Endothelial cell of umbilical vein (primary cell): ENCODE data around the gene CEACAM16. TPM values are rescaled to one million over a fixed set of nuclear protein-coding genes. Genes with fewer than 3 reads are reported as not detected.

Experiments used
- BruUV-seq: library from RNA; stranded (reverse); fragments of 400-500 nt; replicated peaks from 2 replicates; lab custom pipeline; 2021; lab: Mats Ljungman, UMichigan
- CTCF ChIA-PET: fragments of 300-600, 350-600 bp; sonication (Branson Sonifier 250); formaldehyde crosslinking; loops from one replicate; lab custom pipeline; 2021; ENCODE audit warnings: antibody characterized with exemption, inconsistent platforms; lab: Charles Lee
- POLR2A ChIA-PET: fragments of 300-600, 350-600 bp; sonication (Branson Sonifier 250); formaldehyde crosslinking; loops from one replicate; lab custom pipeline; 2021; ENCODE audit warnings: antibody characterized with exemption, inconsistent platforms; lab: Charles Lee
- DNase-seq: peaks from one replicate; pipeline ENCODE4 v3.0.0-alpha.2; 2011; ENCODE audit warnings: low read depth, low spot score
- FAIRE-seq: peaks from 2 replicates; lab custom pipeline; 2011; peaks lifted over from hg19 to GRCh38; lab: Jason Lieb, UNC
- H2AFZ ChIP-seq: 2 replicates; pipeline ENCODE4 v1.6.0; 2012; ENCODE audit warnings: low read depth, low read length, control low read depth, inconsistent platforms
- H3K27ac ChIP-seq: 2 replicates; pipeline ENCODE4 v1.5.1; 2011; ENCODE audit warnings: low read depth, mild to moderate bottlenecking, control low read depth, low read length, moderate library complexity; ENCODE audit not compliant: insufficient read depth
- H3K27me3 ChIP-seq, 2 experiments: 2 replicates each; pipeline versions ENCODE4 v1.6.0 to v1.6.1; 2011; ENCODE audit warnings: low read length in 2 of 2, mixed read lengths in 1 of 2; ENCODE audit not compliant: control insufficient read depth in 2 of 2, insufficient read depth in 2 of 2
- H3K36me3 ChIP-seq, 2 experiments: 2 replicates in 1 of 2; 3 replicates in 1 of 2; pipeline ENCODE4 v1.5.1; 2011; ENCODE audit warnings: low read length in 2 of 2, mild to moderate bottlenecking in 1 of 2, moderate library complexity in 1 of 2; ENCODE audit not compliant: control insufficient read depth in 2 of 2, insufficient read depth in 2 of 2; ENCODE audit errors: extremely low read depth in 1 of 2
- H3K4me1 ChIP-seq: 3 replicates; pipeline ENCODE4 v1.5.1; 2011; ENCODE audit warnings: mild to moderate bottlenecking, low read length; ENCODE audit not compliant: control insufficient read depth, insufficient read depth; ENCODE audit errors: extremely low read depth
- H3K4me2 ChIP-seq: 2 replicates; pipeline ENCODE4 v1.6.1; 2011; ENCODE audit warnings: low read length, control low read depth, mixed read lengths; ENCODE audit not compliant: insufficient read depth
- H3K4me3 ChIP-seq, 3 experiments: fragments of 200-600 bp in 1 of 3; sonication (generic), shearing (Covaris generic) in 1 of 3; replicated peaks in 1 of 3; 2 replicates each; pipeline ENCODE4 v1.5.1; 2011 to 2016; ENCODE audit warnings: control low read depth in 3 of 3, low read length in 3 of 3, mild to moderate bottlenecking in 2 of 3, inconsistent platforms in 1 of 3, low read depth in 1 of 3, moderate library complexity in 1 of 3; ENCODE audit not compliant: insufficient read depth in 1 of 3
- H3K79me2 ChIP-seq: 2 replicates; pipeline ENCODE4 v1.6.0; 2012; ENCODE audit warnings: low read length, inconsistent platforms; ENCODE audit not compliant: control insufficient read depth, insufficient read depth
- H3K9ac ChIP-seq: replicated peaks from 2 replicates; pipeline ENCODE3; 2011; ENCODE audit warnings: low read length, control low read depth; ENCODE audit not compliant: insufficient read depth; ENCODE audit errors: extremely low read depth
- H3K9me1 ChIP-seq: replicated peaks from 3 replicates; pipeline ENCODE4 v1.6.0; 2011; ENCODE audit warnings: mild to moderate bottlenecking, low read length; ENCODE audit not compliant: control insufficient read depth, insufficient read depth; ENCODE audit errors: extremely low read depth
- H3K9me3 ChIP-seq: replicated peaks from 2 replicates; pipeline ENCODE4 v1.5.1; 2012; ENCODE audit warnings: low read length, inconsistent platforms; ENCODE audit not compliant: control insufficient read depth, insufficient read depth
- H4K20me1 ChIP-seq: replicated peaks from 2 replicates; pipeline ENCODE3; 2011; ENCODE audit warnings: mild to moderate bottlenecking, low read length; ENCODE audit not compliant: control insufficient read depth, insufficient read depth; ENCODE audit errors: extremely low read depth
- CTCF ChIP-seq, 2 donors: IDR thresholded peaks; 1 replicate in 1 of 2; 2 replicates in 1 of 2; pipeline ENCODE4 v1.5.1; 2011; ENCODE audit warnings: low read length in 2 of 2, mild to moderate bottlenecking in 2 of 2, moderate library complexity in 2 of 2, control low read depth in 1 of 2, inconsistent platforms in 1 of 2, low read depth in 1 of 2; ENCODE audit not compliant: insufficient read depth in 1 of 2; ENCODE audit errors: extremely low read depth in 1 of 2
- EZH2 ChIP-seq: IDR thresholded peaks from 2 replicates; pipeline ENCODE4 v1.6.1; 2012; ENCODE audit warnings: borderline replicate concordance, low read depth, mild to moderate bottlenecking, moderate library complexity, low read length, inconsistent platforms; ENCODE audit not compliant: severe bottlenecking
- FOS ChIP-seq: IDR thresholded peaks from 2 replicates; pipeline ENCODE4 v1.6.1; 2011; ENCODE audit warnings: mild to moderate bottlenecking, low read length, moderate library complexity, borderline replicate concordance; ENCODE audit not compliant: insufficient read depth
- GATA2 ChIP-seq: IDR thresholded peaks from 2 replicates; pipeline ENCODE4 v1.7.0; 2011; ENCODE audit warnings: low read depth, mild to moderate bottlenecking, moderate library complexity, mixed read lengths, low read length; ENCODE audit not compliant: insufficient read length, insufficient read depth
- JUN ChIP-seq: IDR thresholded peaks from 2 replicates; pipeline ENCODE4 v1.6.1; 2011; ENCODE audit warnings: borderline replicate concordance, low read depth; ENCODE audit not compliant: insufficient read length, insufficient read depth
- MAX ChIP-seq: IDR thresholded peaks from 2 replicates; pipeline ENCODE4 v1.6.1; 2011; ENCODE audit not compliant: insufficient read depth, insufficient read length
- MYC ChIP-seq: IDR thresholded peaks from one replicate; pipeline ENCODE4 v1.6.1; 2011; ENCODE audit warnings: mild to moderate bottlenecking, low read depth, low read length
- POLR2A ChIP-seq: IDR thresholded peaks from 2 replicates; pipeline ENCODE4 v1.6.1; 2012; ENCODE audit warnings: low read depth, mild to moderate bottlenecking, control low read depth, low read length
- dilution Hi-C: fragments of 300-500 bp; cut with MboI; formaldehyde crosslinking; loops from one replicate; pipeline ENCODE4 v1.15.0; 2019; ENCODE audit warnings: low sequenced_read_pairs; ENCODE audit not compliant: extremely low pct_ligation_motif_present
- intact Hi-C: fragments of 100-400 bp; cut with micrococcal nuclease; formaldehyde crosslinking; loops from one replicate; pipeline ENCODE4 v1.10.0; 2022
- polyA plus RNA-seq, 4 experiments: library from polyadenylated mRNA; depleted of rRNA in 3 of 4; stranded (reverse) in 3 of 4; unstranded in 1 of 4; fragments of >200 nt; gene quantifications; 2 replicates each; pipeline versions ENCODE4 v1.2.1 to v1.2.3, GENCODE V29; 2011 to 2012; ENCODE audit warnings: missing spikeins in 1 of 4
- total RNA-seq: library from RNA; stranded (reverse); gene quantifications from 2 replicates; pipeline ENCODE4 v1.2.3, GENCODE V29; 2021

Gene CEACAM16
- total and polyA plus RNA-seq, 2 donors (not counting 3 experiments of a cell fraction or from before 2014, with no cell fraction given): not detected

GRCh38 chr19:44663996-44664395 is 35.0 kb upstream of the CEACAM16 start:
- Histone ChIP-seq H3K4me2 (no peak overlapping the region), H3K36me3 (peaks cover 25 to 30% of the 10 kb centered on the region in 2 experiments), H3K9me3 (no peaks in the 10 kb centered on the region), H3K27me3 (no peaks in the 10 kb centered on the region), H3K27ac (no peak overlapping the region), H3K4me3 (no peak overlapping the region), H3K79me2 (no peaks in the 10 kb centered on the region), H3K9me1 (no peaks in the 10 kb centered on the region), H2AFZ (no peak overlapping the region), H4K20me1 (no peaks in the 10 kb centered on the region), H3K4me1 (no peaks in the 10 kb centered on the region), H3K9ac (no peak overlapping the region)
- dilution Hi-C loops: no loop called here
- ChIA-PET POLR2A (interaction anchor here (0.6 to 1.2 kb wide), 2 partner anchors 76 to 108 kb away, joined by 3 to 5 read pairs; no protein-coding TSS in a partner anchor), CTCF (interaction anchor here (0.7 to 13.3 kb wide), 6 partner anchors 9 to 107 kb away, joined by 3 to 272 read pairs (median 5); partner anchors contain the start of gene PVR)
- FAIRE-seq: no peak
- TF ChIP-seq CTCF (IDR thresholded peaks at IDR 0.05; ENCODE audit: extremely low read depth in 1 of 2, insufficient read depth in 1 of 2, low read depth in 1 of 2, low read length in 2 of 2) (no peak), GATA2 (no peak)
- DNase-seq: no peak
- intact Hi-C loops: no loop called here
- no TSS peak for BruUV-seq

GRCh38 chr19:44664976-44665375 is 34.0 kb upstream of the CEACAM16 start:
- ChIA-PET POLR2A (no interaction called here), CTCF (interaction anchor here (1.4 to 3.0 kb wide), 2 partner anchors 11 to 106 kb away, joined by 4 to 14 read pairs; no protein-coding TSS in a partner anchor)
- FAIRE-seq (no peak), DNase-seq (no peak)
- Histone ChIP-seq H3K9me3 (no peaks in the 10 kb centered on the region), H4K20me1 (no peaks in the 10 kb centered on the region), H3K27me3 (no peaks in the 10 kb centered on the region), H3K9me1 (no peaks in the 10 kb centered on the region), H3K9ac (no peak overlapping the region), H3K36me3 (peaks cover 20 to 26% of the 10 kb centered on the region in 2 experiments), H3K27ac (no peak overlapping the region), H2AFZ (no peak overlapping the region), H3K79me2 (no peaks in the 10 kb centered on the region), H3K4me2 (no peak overlapping the region), H3K4me1 (no peaks in the 10 kb centered on the region), H3K4me3 (no peak overlapping the region)
- dilution Hi-C loops (no loop called here), intact Hi-C loops (no loop called here)
- TF ChIP-seq JUN (no peak), FOS (no peak), CTCF (IDR thresholded peaks at IDR 0.05; ENCODE audit: extremely low read depth in 1 of 2, insufficient read depth in 1 of 2, low read depth in 1 of 2, low read length in 2 of 2) (no peak), EZH2 (no peak), GATA2 (no peak), MYC (no peak), POLR2A (no peak), MAX (no peak)
- TSS peak; percentile 0 for BruUV-seq
